Measurements from ENCODE around the gene KCNMB3. TPM values are rescaled to one million over a fixed set of nuclear protein-coding genes. Genes with fewer than 3 reads are reported as not detected.
"Not testable (repeated sequence)": the region's sequence is repeated elsewhere in the genome, so short reads cannot be mapped to it uniquely, and the experiment has no call there.

Gene KCNMB3
- total and polyA plus RNA-seq, 5 donors, result 1.1 to 1.9 (median 1.3) TPM

- intact Hi-C loops (cut with DNase I), result no loop called here
- H3K27me3 ChIP-seq (ENCODE audit: control insufficient read depth, insufficient read depth), result no peaks in the 10 kb centered on the region
- H3K4me1 ChIP-seq (ENCODE audit: control insufficient read depth, insufficient read depth, low read length), result no peaks in the 10 kb centered on the region
- WGBS, result 81% methylated on average over 4 of the region's 4 CpGs
- no peak for ATAC-seq
- H3K9me3 ChIP-seq (ENCODE audit: control insufficient read depth, low read length), result no peaks in the 10 kb centered on the region
- DNase-seq, result no peak
- H3K27ac ChIP-seq (ENCODE audit: low read length), result no peak overlapping the region
- no peak overlapping the region for H3K4me3 ChIP-seq (ENCODE audit: low read length)
These were observed 13.5 kb upstream of the KCNMB3 start for GRCh38 chr3:179264449-179264848.

DNA sequence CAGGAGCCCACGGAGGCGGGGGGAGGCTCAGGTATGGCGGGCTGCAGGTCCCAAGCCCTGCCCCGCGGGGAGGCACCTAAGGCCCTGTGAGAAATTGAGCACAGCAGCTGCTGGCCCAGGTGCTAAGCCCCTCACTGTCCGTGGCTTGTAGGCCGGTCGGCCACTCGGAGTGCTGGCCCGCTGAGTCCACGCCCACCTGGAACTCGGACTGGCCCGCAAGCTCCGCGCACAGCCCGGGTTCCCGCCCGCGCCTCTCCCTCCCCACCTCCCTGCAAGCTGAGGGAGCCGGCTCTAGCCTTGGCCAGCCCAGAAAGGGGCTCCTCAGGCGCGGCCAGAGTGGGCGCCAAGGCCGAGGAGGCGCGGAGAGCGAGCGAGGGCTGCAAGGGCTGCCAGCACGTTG is 12.2 kb upstream of the KCNMB3 start:
- intact Hi-C loops (cut with DNase I), result no loop called here

DNA sequence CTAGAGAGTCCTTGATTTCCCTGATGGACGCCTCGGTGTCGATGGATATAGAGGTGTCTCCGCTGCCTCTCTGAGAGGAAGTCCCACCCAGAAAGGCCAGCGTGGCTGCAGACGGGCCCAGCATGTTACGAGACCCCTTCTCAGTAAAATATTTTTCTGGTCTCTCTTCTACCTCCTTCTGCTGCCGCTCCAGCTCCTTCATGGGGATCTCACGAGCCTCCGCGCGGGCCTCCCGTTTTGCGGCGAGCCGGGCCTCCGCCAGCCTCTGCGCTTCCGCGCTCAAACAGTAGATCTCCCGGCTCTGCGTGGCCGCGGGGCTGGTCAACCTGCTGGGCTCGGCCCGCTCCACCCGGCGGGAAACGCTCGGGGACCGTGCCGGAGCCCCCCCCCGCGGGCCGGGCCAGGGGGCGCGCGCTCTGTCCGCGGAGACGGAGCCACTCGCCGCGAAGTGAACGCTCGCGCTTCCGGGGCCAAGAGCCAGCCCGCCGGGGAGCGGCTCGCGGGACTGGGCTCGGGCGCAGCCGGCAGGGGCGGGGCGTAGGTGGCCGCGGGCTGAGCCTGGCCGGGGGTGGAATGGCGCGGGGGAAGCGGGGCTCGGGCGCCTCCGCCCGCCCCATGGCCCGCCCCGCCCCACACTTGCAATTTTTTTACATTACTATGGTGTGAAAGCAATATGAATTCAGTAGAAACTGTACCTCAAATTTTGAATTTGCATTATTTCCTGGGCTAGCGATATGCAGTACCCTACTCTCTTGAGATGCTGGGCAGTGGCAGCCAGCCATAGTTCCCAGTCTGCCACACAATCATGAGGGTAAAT is 10.2 kb upstream of the KCNMB3 start:
- DNase-seq, result peak; percentile 84 to 94 (median 93)
- no peaks in the 10 kb centered on the region for H3K4me1 ChIP-seq (ENCODE audit: control insufficient read depth, insufficient read depth, low read length)
- ATAC-seq, result peak; percentile 99 to 100
- intact Hi-C loops (cut with DNase I), result no loop called here
- H3K27ac ChIP-seq (ENCODE audit: low read length), result peak overlapping the region; percentile 46
- H3K9me3 ChIP-seq (ENCODE audit: control insufficient read depth, low read length), result no peaks in the 10 kb centered on the region
- H3K27me3 ChIP-seq (ENCODE audit: control insufficient read depth, insufficient read depth), result no peaks in the 10 kb centered on the region
- WGBS, result 7% methylated on average over 71 of the region's 71 CpGs
- peak overlapping the region; percentile 95 for H3K4me3 ChIP-seq (ENCODE audit: low read length)

More for the DNA sequence above, 12.2 kb upstream of the KCNMB3 start:
- ATAC-seq (no peak), DNase-seq (peak in 2 of 3 donors; percentile 42 to 56)
- no peak overlapping the region for H3K27ac ChIP-seq (ENCODE audit: low read length)
- WGBS, result 98% methylated on average over 29 of the region's 29 CpGs
- no peak overlapping the region for H3K4me3 ChIP-seq (ENCODE audit: low read length)
- H3K4me1 ChIP-seq (ENCODE audit: control insufficient read depth, insufficient read depth, low read length), result no peaks in the 10 kb centered on the region
- no peaks in the 10 kb centered on the region for H3K9me3 ChIP-seq (ENCODE audit: control insufficient read depth, low read length)
- H3K27me3 ChIP-seq (ENCODE audit: control insufficient read depth, insufficient read depth), result no peaks in the 10 kb centered on the region

DNA sequence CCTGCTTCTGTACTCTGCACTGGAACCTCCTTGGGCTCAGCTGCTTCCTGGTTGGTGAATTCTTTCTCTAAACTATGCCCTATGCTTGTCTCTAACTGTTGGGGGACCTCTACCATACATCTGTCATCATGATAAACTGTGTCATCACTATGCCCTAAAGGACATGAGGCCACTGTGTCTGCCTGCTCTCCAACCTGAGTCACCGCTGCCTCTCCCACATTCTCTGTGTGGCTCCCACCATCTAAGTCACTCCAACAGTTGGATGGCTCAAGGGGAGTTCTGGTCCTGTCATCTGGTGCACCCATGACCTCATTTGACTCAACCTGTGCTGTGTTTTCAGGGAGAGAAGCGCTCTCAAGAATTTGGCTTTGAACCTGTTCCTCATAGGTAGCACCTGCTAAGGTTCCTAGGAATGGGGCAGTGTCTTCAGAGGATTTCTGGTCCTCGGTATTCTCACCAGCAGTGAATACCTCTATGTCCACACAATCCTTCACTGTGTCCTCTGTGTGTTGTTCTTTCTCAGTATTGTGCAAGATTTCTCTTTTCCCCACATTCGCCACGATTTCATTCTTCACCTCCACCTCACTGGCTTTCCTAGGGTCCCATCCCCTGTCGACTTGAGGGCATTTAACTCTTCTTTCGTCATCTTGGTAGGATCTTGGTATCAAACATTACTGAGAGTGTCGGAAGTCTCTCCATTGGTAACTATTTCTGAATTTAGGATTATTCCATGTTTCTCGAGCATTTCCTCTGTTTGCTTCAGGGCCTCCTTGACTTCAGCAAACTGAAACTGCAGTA is 9.2 kb upstream of the KCNMB3 start:
- ATAC-seq; intact Hi-C loops (cut with DNase I); H3K4me3 ChIP-seq (ENCODE audit: low read length); DNase-seq; H3K27ac ChIP-seq (ENCODE audit: low read length); H3K9me3 ChIP-seq (ENCODE audit: control insufficient read depth, low read length); H3K4me1 ChIP-seq (ENCODE audit: control insufficient read depth, insufficient read depth, low read length); H3K27me3 ChIP-seq (ENCODE audit: control insufficient read depth, insufficient read depth): not testable (repeated sequence)
- 97% methylated on average over 9 of the region's 9 CpGs for WGBS

- Histone ChIP-seq H3K27ac (ENCODE audit: low read length) (no peak overlapping the region), H3K27me3 (ENCODE audit: control insufficient read depth, insufficient read depth) (no peaks in the 10 kb centered on the region), H3K4me1 (ENCODE audit: control insufficient read depth, insufficient read depth, low read length) (no peaks in the 10 kb centered on the region), H3K4me3 (ENCODE audit: low read length) (no peak overlapping the region), H3K9me3 (ENCODE audit: control insufficient read depth, low read length) (no peaks in the 10 kb centered on the region)
- DNase-seq (no peak), ATAC-seq (no peak)
- intact Hi-C loops (cut with DNase I), result no loop called here
- 87% methylated on average over 5 of the region's 5 CpGs for WGBS
These were observed 7.9 kb upstream of the KCNMB3 start for GRCh38 chr3:179258820-179259219.

DNA sequence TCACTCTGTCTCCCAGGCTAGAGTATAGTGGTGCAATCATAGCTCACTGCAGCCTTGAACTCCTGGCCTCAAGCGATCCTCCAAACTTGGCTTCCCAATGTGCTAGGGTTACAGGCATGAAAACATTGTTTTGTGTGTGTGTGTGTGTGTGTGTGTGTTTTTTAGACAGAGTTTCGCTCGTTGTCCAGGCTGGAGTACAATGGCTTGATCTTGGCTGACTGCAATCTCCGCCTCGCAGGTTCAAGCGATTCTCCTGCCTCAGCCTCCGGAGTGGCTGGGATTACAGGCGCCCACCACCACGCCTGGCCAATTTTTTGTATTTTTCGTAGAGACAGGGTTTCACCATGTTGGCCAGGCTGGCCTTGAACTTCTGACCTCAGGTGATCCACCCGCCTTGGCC is 6.8 kb upstream of the KCNMB3 start:
- intact Hi-C loops (cut with DNase I); H3K9me3 ChIP-seq (ENCODE audit: control insufficient read depth, low read length); H3K4me3 ChIP-seq (ENCODE audit: low read length); DNase-seq; ATAC-seq; H3K4me1 ChIP-seq (ENCODE audit: control insufficient read depth, insufficient read depth, low read length); H3K27ac ChIP-seq (ENCODE audit: low read length); H3K27me3 ChIP-seq (ENCODE audit: control insufficient read depth, insufficient read depth): not testable (repeated sequence)
- 97% methylated on average over 11 of the region's 11 CpGs for WGBS

- ATAC-seq (no peak), DNase-seq (no peak)
- Histone ChIP-seq H3K4me3 (ENCODE audit: low read length) (no peak overlapping the region), H3K9me3 (ENCODE audit: control insufficient read depth, low read length) (no peaks in the 10 kb centered on the region), H3K4me1 (ENCODE audit: control insufficient read depth, insufficient read depth, low read length) (no peaks in the 10 kb centered on the region), H3K27me3 (ENCODE audit: control insufficient read depth, insufficient read depth) (no peaks in the 10 kb centered on the region), H3K27ac (ENCODE audit: low read length) (no peak overlapping the region)
- intact Hi-C loops (cut with DNase I), result no loop called here
- 97% methylated on average over 2 of the region's 2 CpGs for WGBS
These were observed 5.9 kb upstream of the KCNMB3 start for GRCh38 chr3:179256813-179257212.

GRCh38 chr3:179247289-179248015 is 3.5 kb downstream of the KCNMB3 start:
- intact Hi-C loops (cut with DNase I), result no loop called here
- 97% methylated on average over 3 of the region's 3 CpGs for WGBS
- Histone ChIP-seq H3K9me3 (ENCODE audit: control insufficient read depth, low read length) (no peaks in the 10 kb centered on the region), H3K4me3 (ENCODE audit: low read length) (no peak overlapping the region), H3K27ac (ENCODE audit: low read length) (no peak overlapping the region), H3K27me3 (ENCODE audit: control insufficient read depth, insufficient read depth) (no peaks in the 10 kb centered on the region), H3K4me1 (ENCODE audit: control insufficient read depth, insufficient read depth, low read length) (no peaks in the 10 kb centered on the region)
- no peak for DNase-seq
- no peak for ATAC-seq

DNA sequence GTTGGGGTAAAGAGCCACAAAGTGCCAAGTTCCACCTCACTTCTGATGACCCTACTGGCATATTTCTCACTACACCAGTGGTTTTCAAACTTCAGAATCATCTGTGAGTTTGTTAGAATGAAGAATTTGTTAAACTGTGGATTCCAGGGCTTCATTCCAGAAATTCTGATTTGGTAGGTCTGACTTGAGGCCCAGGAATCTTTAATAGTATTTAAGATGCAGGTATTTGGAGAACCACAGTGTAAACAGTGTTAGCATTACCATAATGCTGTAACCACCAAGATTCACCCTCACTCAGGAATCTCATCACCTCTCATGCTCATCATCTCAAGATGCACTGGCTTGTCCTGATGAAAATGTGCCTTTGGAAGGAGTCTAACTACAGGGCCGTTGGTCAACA is 6.0 kb downstream of the KCNMB3 start:
- DNase-seq, result no peak
- Histone ChIP-seq H3K9me3 (ENCODE audit: control insufficient read depth, low read length) (no peaks in the 10 kb centered on the region), H3K4me1 (ENCODE audit: control insufficient read depth, insufficient read depth, low read length) (no peaks in the 10 kb centered on the region), H3K27ac (ENCODE audit: low read length) (no peak overlapping the region), H3K27me3 (ENCODE audit: control insufficient read depth, insufficient read depth) (no peaks in the 10 kb centered on the region), H3K4me3 (ENCODE audit: low read length) (no peak overlapping the region)
- intact Hi-C loops (cut with DNase I), result no loop called here
- ATAC-seq, result no peak
- WGBS, result 85% methylated on average over 1 of the region's 1 CpG

GRCh38 chr3:179242859-179243258 is 8.1 kb downstream of the KCNMB3 start:
- ATAC-seq; H3K27ac ChIP-seq (ENCODE audit: low read length); H3K4me3 ChIP-seq (ENCODE audit: low read length); H3K27me3 ChIP-seq (ENCODE audit: control insufficient read depth, insufficient read depth); DNase-seq; H3K4me1 ChIP-seq (ENCODE audit: control insufficient read depth, insufficient read depth, low read length); H3K9me3 ChIP-seq (ENCODE audit: control insufficient read depth, low read length); intact Hi-C loops (cut with DNase I): not testable (repeated sequence)
- WGBS, result 90% methylated on average over 1 of the region's 2 CpGs

DNA sequence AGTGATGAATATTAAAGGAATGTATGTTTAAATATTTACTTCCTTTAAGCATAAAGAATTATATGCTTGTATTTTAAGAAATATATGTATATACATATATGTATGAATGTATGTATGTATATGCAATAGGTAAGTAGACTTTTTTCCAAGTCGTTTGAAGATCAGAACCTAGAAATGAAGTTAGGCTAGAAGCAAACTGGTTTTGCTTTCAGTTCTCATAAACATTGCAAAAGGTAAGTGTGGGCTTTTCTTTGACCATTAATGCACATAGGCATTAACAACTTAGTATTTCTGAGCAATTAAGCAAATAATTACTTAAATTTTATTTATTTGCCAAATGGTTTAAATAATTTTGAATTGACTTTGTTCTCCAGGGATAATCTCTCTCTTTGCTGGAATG is 10.6 kb downstream of the KCNMB3 start:
- H3K4me1 ChIP-seq (ENCODE audit: control insufficient read depth, insufficient read depth, low read length); DNase-seq; ATAC-seq; H3K27ac ChIP-seq (ENCODE audit: low read length); H3K4me3 ChIP-seq (ENCODE audit: low read length); intact Hi-C loops (cut with DNase I); H3K27me3 ChIP-seq (ENCODE audit: control insufficient read depth, insufficient read depth); H3K9me3 ChIP-seq (ENCODE audit: control insufficient read depth, low read length): not testable (repeated sequence)
- 56% methylated on average over 1 of the region's 1 CpG for WGBS
